ENCODE data around the gene NTRK1. TPM values are rescaled to one million over a fixed set of nuclear protein-coding genes. Genes with fewer than 3 reads are reported as not detected.

The NTRK1 gene
- total RNA-seq, 1 experiment from 2014 or later = 0.89 TPM

- Histone ChIP-seq H3K4me2 (ENCODE audit: low read length) (no peak overlapping the region), H3K27ac (ENCODE audit: low read depth, low read length) (no peak overlapping the region), H3K79me2 (ENCODE audit: insufficient read depth, low read length) (no peaks in the 10 kb centered on the region), H3K9me3 (ENCODE audit: control insufficient read depth in 1 of 2, insufficient read depth in 1 of 2, low read depth in 1 of 2, low read length in 2 of 2) (no peaks in the 10 kb centered on the region), H2AFZ (ENCODE audit: low read depth, low read length, poor library complexity, severe bottlenecking) (no peak overlapping the region), H3K36me3 (ENCODE audit: control insufficient read depth in 1 of 2, insufficient read depth in 2 of 2, low read length in 2 of 2) (no peaks in the 10 kb centered on the region), H3K4me1 (ENCODE audit: control insufficient read depth in 1 of 2, insufficient read depth in 2 of 2, low read length in 2 of 2) (peaks cover 0 to 22% of the 10 kb centered on the region in 2 experiments; a peak in 2 of 4 replicates), H3K9ac (ENCODE audit: low read length) (no peak overlapping the region), H3K27me3 (ENCODE audit: insufficient read depth, low read length) (no peaks in the 10 kb centered on the region), H4K20me1 (ENCODE audit: insufficient read depth) (no peaks in the 10 kb centered on the region), H3K9me2 (ENCODE audit: insufficient read depth) (no peaks in the 10 kb centered on the region), H3K4me3 (replicated peaks in 1 of 2; ENCODE audit: low read depth in 1 of 2, low read length in 2 of 2) (no peak overlapping the region)
- DNase-seq (ENCODE audit: low read depth, low spot score) = no peak
- TF ChIP-seq FOSL1 (IDR thresholded peaks at IDR 0.05; ENCODE audit: low read depth) = no peak
- no peak for TF ChIP-seq ZNF274 (IDR thresholded peaks at IDR 0.05; ENCODE audit: low read depth, low read length)
- no peak for TF ChIP-seq EZH2 (IDR thresholded peaks at IDR 0.05)
- TF ChIP-seq ATF3 (IDR thresholded peaks at IDR 0.05) = no peak
- no peak for TF ChIP-seq POLR2A (IDR thresholded peaks at IDR 0.05; ENCODE audit: borderline replicate concordance, extremely low read depth, insufficient read depth, insufficient read length)
- no peak for TF ChIP-seq ZBTB33 (IDR thresholded peaks at IDR 0.05; ENCODE audit: extremely low read depth, insufficient replicate concordance, low read length)
- no peak for TF ChIP-seq ELF1 (IDR thresholded peaks at IDR 0.05; ENCODE audit: borderline replicate concordance, low read depth)
- TF ChIP-seq RAD21 (IDR thresholded peaks at IDR 0.05; ENCODE audit: low read depth) = no peak
- no peak for TF ChIP-seq CBX3 (IDR thresholded peaks at IDR 0.05; ENCODE audit: low read depth)
- TF ChIP-seq JUND (IDR thresholded peaks at IDR 0.05) = no peak
- TF ChIP-seq SP1 (IDR thresholded peaks at IDR 0.05; ENCODE audit: low read depth) = no peak
- TF ChIP-seq ZFX (IDR thresholded peaks at IDR 0.05) = no peak
- intact Hi-C loops (cut with micrococcal nuclease) = no loop called here
- no TSS peak for BruUV-seq (replicated peaks)
- ATAC-seq = no peak
- ChIA-PET RAD21 (ENCODE audit: low non-redundant PET in 1 of 2, low total read pairs in 2 of 2, uncharacterized antibody in 2 of 2, unreplicated experiment in 2 of 2) (no interaction called here), POLR2A (no interaction called here), CTCF (interaction anchor here (0.7 to 2.0 kb wide), 3 partner anchors 40 to 198 kb away, joined by 3 to 9 read pairs (median 3); no protein-coding TSS in a partner anchor)
Observed at GRCh38 chr1:156887317-156887716, 26.7 kb downstream of the NTRK1 start.

Measured in HCT116 (cell line).